HepG2 (cell line): ENCODE measurements around the gene PARN. TPM values are rescaled to one million over a fixed set of nuclear protein-coding genes. Genes with fewer than 3 reads are reported as not detected.
A peak's percentile ranks its signal among the peaks of the same experiment; 100 is the strongest.

ENCODE experiments used
- MLXIP ChIP-seq: sonication (generic); formaldehyde crosslinking; IDR thresholded peaks from 2 replicates; pipeline ENCODE4 v1.9.0; 2021; ENCODE audit warnings: missing genetic modification reagents, borderline replicate concordance
- TP53 ChIP-seq: sonication (generic); formaldehyde crosslinking; conservative IDR thresholded peaks from 2 replicates; pipeline ENCODE4 v1.4.0; 2020; ENCODE audit warnings: missing genetic modification reagents
- polyA plus RNA-seq, 8 experiments: library from polyadenylated mRNA; depleted of rRNA in 3 of 8; stranded (reverse) in 7 of 8; unstranded in 1 of 8; fragments of >200 nt; fragmentation: Illumina TruSeq in 4 of 8; extraction: Trizol in 4 of 8; gene quantifications; 2 replicates each; pipeline versions ENCODE4 v1.2.1 to v1.2.3, GENCODE V29; 2011 to 2016; ENCODE audit warnings: low read depth in 4 of 8, missing spikeins in 1 of 8, mixed read lengths in 1 of 8; ENCODE audit not compliant: insufficient read depth in 1 of 8
- total RNA-seq, 5 experiments: library from RNA; depleted of rRNA; stranded (reverse); fragments of >200 nt; fragmentation: Illumina TruSeq; extraction: Trizol; gene quantifications; 2 replicates each; pipeline ENCODE4 v1.2.3, GENCODE V29; 2016; ENCODE audit warnings: low read depth in 1 of 5
- TF ChIP-seq, protein P1 (sequence below): sonication (generic); formaldehyde crosslinking; IDR thresholded peaks from 2 replicates; pipeline ENCODE4 v1.5.0; 2020; ENCODE audit warnings: mild to moderate bottlenecking, missing genetic modification reagents, borderline replicate concordance
- TF ChIP-seq, protein P2 (sequence below): IDR thresholded peaks from 2 replicates; pipeline ENCODE4 v1.4.0; 2020; ENCODE audit warnings: mild to moderate bottlenecking, missing genetic modification reagents

PARN gene
- total and polyA plus RNA-seq, 2 of the 13 experiments (the other 11 are each of a cell fraction or from before 2014, with no cell fraction given): 13.3 to 47.6 TPM

DNA sequence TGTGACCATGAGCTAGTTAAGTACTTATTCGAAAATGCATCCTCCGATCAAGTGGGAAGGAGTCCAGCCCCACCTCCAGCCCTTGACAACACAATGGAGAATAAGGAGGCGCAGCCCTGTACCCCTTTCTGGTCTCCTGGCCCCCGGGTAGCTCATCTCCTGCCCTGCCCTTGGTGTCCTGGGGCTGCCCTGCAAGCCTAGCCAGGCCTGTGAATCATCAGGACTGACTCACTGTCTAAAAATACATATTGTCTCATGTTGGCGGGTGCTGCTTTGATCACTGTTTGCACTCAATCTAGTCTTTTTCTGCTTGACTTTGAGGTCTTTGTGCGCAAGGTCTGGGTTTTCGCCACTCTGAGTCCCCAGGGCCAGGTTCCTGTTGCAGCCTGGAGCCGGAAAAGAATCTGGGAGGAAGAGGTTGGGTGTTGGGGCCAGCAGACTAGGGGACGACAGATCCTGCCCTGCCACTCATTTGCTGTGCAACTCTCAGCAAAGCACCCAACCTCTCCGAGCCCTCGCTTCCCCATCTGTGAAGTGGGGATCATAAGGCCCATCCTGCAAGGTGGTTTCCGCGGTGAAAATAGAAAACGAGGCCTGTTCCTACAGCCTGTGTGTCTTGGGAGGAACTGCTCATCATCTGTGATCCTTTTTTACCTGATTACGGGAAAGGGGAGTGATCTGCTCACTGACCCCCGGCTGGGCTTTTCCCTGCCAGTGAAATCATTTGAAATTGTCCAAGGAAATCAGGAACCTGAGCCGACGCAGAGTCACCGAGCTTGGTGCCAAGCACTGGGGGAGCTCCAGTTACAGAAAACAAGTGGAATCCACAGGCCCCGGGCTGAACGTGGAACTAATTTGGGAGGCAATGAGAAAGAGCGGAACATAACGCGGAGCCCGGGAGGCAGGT, 230.4 kb downstream of the PARN start (continued):
- TF ChIP-seq MLXIP (peak; percentile 69; the same call in 1 of the 2 replicates), TP53 (CRISPR knock-in tag) (0 out of 2 replicates have a peak, but pooled peaks have one; percentile 80)
- TF ChIP-seq, protein P1, sequence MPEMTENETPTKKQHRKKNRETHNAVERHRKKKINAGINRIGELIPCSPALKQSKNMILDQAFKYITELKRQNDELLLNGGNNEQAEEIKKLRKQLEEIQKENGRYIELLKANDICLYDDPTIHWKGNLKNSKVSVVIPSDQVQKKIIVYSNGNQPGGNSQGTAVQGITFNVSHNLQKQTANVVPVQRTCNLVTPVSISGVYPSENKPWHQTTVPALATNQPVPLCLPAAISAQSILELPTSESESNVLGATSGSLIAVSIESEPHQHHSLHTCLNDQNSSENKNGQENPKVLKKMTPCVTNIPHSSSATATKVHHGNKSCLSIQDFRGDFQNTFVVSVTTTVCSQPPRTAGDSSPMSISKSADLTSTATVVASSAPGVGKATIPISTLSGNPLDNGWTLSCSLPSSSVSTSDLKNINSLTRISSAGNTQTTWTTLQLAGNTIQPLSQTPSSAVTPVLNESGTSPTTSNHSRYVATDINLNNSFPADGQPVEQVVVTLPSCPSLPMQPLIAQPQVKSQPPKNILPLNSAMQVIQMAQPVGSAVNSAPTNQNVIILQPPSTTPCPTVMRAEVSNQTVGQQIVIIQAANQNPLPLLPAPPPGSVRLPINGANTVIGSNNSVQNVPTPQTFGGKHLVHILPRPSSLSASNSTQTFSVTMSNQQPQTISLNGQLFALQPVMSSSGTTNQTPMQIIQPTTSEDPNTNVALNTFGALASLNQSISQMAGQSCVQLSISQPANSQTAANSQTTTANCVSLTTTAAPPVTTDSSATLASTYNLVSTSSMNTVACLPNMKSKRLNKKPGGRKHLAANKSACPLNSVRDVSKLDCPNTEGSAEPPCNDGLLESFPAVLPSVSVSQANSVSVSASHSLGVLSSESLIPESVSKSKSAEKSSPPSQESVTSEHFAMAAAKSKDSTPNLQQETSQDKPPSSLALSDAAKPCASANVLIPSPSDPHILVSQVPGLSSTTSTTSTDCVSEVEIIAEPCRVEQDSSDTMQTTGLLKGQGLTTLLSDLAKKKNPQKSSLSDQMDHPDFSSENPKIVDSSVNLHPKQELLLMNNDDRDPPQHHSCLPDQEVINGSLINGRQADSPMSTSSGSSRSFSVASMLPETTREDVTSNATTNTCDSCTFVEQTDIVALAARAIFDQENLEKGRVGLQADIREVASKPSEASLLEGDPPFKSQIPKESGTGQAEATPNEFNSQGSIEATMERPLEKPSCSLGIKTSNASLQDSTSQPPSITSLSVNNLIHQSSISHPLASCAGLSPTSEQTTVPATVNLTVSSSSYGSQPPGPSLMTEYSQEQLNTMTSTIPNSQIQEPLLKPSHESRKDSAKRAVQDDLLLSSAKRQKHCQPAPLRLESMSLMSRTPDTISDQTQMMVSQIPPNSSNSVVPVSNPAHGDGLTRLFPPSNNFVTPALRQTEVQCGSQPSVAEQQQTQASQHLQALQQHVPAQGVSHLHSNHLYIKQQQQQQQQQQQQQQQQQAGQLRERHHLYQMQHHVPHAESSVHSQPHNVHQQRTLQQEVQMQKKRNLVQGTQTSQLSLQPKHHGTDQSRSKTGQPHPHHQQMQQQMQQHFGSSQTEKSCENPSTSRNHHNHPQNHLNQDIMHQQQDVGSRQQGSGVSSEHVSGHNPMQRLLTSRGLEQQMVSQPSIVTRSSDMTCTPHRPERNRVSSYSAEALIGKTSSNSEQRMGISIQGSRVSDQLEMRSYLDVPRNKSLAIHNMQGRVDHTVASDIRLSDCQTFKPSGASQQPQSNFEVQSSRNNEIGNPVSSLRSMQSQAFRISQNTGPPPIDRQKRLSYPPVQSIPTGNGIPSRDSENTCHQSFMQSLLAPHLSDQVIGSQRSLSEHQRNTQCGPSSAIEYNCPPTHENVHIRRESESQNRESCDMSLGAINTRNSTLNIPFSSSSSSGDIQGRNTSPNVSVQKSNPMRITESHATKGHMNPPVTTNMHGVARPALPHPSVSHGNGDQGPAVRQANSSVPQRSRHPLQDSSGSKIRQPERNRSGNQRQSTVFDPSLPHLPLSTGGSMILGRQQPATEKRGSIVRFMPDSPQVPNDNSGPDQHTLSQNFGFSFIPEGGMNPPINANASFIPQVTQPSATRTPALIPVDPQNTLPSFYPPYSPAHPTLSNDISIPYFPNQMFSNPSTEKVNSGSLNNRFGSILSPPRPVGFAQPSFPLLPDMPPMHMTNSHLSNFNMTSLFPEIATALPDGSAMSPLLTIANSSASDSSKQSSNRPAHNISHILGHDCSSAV (CRISPR knock-in tag): 0 out of 2 replicates have a peak, but pooled peaks have one; percentile 45
- TF ChIP-seq, protein P2, sequence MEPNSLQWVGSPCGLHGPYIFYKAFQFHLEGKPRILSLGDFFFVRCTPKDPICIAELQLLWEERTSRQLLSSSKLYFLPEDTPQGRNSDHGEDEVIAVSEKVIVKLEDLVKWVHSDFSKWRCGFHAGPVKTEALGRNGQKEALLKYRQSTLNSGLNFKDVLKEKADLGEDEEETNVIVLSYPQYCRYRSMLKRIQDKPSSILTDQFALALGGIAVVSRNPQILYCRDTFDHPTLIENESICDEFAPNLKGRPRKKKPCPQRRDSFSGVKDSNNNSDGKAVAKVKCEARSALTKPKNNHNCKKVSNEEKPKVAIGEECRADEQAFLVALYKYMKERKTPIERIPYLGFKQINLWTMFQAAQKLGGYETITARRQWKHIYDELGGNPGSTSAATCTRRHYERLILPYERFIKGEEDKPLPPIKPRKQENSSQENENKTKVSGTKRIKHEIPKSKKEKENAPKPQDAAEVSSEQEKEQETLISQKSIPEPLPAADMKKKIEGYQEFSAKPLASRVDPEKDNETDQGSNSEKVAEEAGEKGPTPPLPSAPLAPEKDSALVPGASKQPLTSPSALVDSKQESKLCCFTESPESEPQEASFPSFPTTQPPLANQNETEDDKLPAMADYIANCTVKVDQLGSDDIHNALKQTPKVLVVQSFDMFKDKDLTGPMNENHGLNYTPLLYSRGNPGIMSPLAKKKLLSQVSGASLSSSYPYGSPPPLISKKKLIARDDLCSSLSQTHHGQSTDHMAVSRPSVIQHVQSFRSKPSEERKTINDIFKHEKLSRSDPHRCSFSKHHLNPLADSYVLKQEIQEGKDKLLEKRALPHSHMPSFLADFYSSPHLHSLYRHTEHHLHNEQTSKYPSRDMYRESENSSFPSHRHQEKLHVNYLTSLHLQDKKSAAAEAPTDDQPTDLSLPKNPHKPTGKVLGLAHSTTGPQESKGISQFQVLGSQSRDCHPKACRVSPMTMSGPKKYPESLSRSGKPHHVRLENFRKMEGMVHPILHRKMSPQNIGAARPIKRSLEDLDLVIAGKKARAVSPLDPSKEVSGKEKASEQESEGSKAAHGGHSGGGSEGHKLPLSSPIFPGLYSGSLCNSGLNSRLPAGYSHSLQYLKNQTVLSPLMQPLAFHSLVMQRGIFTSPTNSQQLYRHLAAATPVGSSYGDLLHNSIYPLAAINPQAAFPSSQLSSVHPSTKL: peak; percentile 93; the same call in 1 of the 2 replicates
